Gastroesophageal sphincter (tissue), 3 donors: ENCODE results near the gene ZNF860.

ENCODE experiments used
- EP300 ChIP-seq: sonication (generic); formaldehyde crosslinking; IDR thresholded peaks from one replicate; pipeline ENCODE4 v1.6.1; 2017; ENCODE audit warnings: antibody characterized with exemption, mild to moderate bottlenecking
- POLR2A ChIP-seq, 2 donors: fragments of 450-650 bp; IDR thresholded peaks; one replicate each; pipeline ENCODE4 v1.6.1; 2017; ENCODE audit warnings: antibody characterized with exemption in 2 of 2, mild to moderate bottlenecking in 2 of 2, moderate library complexity in 1 of 2
- POLR2AphosphoS5 ChIP-seq: sonication (generic); formaldehyde crosslinking; IDR thresholded peaks from one replicate; pipeline ENCODE4 v1.6.1; 2017; ENCODE audit warnings: antibody characterized with exemption
- TF ChIP-seq, protein P1 (sequence below), 4 experiments: fragments of 200-600 bp in 2 of 4; fragments of 450-650 bp in 2 of 4; sonication (generic) in 1 of 4; IDR thresholded peaks; one replicate each; pipeline ENCODE4 v1.5.1; 2017 to 2019; ENCODE audit warnings: antibody characterized with exemption in 4 of 4, mild to moderate bottlenecking in 2 of 4, moderate library complexity in 2 of 4

DNA sequence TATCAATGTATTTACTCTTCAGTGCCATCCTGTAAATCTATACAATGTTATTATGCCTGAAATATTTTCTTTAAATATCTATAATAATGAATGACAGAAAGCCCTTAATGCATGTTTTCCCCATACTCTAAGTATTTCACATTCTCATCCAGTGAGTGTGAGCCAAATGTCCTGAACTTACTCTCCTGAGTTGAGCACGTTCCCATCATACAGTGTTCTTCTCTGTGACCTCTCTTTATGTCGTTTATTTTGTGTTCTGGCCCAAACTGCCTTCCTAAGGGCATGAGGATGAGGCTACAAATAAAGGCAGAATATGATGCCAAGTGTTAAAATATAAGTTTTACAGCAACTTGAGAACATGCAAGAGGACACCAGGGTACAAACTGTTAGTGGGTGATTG, 3.8 kb upstream of the ZNF860 start:
- TF ChIP-seq, protein P1, sequence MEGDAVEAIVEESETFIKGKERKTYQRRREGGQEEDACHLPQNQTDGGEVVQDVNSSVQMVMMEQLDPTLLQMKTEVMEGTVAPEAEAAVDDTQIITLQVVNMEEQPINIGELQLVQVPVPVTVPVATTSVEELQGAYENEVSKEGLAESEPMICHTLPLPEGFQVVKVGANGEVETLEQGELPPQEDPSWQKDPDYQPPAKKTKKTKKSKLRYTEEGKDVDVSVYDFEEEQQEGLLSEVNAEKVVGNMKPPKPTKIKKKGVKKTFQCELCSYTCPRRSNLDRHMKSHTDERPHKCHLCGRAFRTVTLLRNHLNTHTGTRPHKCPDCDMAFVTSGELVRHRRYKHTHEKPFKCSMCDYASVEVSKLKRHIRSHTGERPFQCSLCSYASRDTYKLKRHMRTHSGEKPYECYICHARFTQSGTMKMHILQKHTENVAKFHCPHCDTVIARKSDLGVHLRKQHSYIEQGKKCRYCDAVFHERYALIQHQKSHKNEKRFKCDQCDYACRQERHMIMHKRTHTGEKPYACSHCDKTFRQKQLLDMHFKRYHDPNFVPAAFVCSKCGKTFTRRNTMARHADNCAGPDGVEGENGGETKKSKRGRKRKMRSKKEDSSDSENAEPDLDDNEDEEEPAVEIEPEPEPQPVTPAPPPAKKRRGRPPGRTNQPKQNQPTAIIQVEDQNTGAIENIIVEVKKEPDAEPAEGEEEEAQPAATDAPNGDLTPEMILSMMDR (IDR thresholded peaks at IDR 0.05) = no peak
- no peak for TF ChIP-seq EP300
- no peak for TF ChIP-seq POLR2A (IDR thresholded peaks at IDR 0.05)
- TF ChIP-seq POLR2AphosphoS5 = no peak
